Osteoblast (primary cell): ENCODE results near the gene SNX30. TPM values are rescaled to one million over a fixed set of nuclear protein-coding genes. Genes with fewer than 3 reads are reported as not detected.

Experiments used
- DNase-seq: peaks from one replicate; pipeline ENCODE4 v3.0.0; 2011; ENCODE audit warnings: low spot score, mixed read lengths; ENCODE audit not compliant: insufficient read length; ENCODE audit errors: missing footprints
- H2AFZ ChIP-seq: 2 replicates; pipeline ENCODE4 v1.6.0; 2011; ENCODE audit warnings: mild to moderate bottlenecking, low read length
- H3K27ac ChIP-seq: 2 replicates; pipeline ENCODE4 v1.5.1; 2011; ENCODE audit warnings: mild to moderate bottlenecking, low read depth, low read length, moderate library complexity
- H3K27me3 ChIP-seq: 2 replicates; pipeline ENCODE4 v1.6.0; 2012; ENCODE audit warnings: mild to moderate bottlenecking, control low read depth, inconsistent platforms, low read length, moderate library complexity; ENCODE audit not compliant: insufficient read depth
- H3K36me3 ChIP-seq: 2 replicates; pipeline ENCODE4 v1.5.1; 2011; ENCODE audit warnings: mild to moderate bottlenecking, low read length, control low read depth, moderate library complexity; ENCODE audit not compliant: insufficient read depth
- H3K4me1 ChIP-seq: 2 replicates; pipeline ENCODE4 v1.5.1; 2011; ENCODE audit warnings: mild to moderate bottlenecking, low read length, control low read depth, moderate library complexity; ENCODE audit not compliant: insufficient read depth
- H3K4me2 ChIP-seq: 2 replicates; pipeline ENCODE4 v1.6.0; 2011; ENCODE audit warnings: mild to moderate bottlenecking, low read length; ENCODE audit not compliant: insufficient read depth
- H3K4me3 ChIP-seq: fragments of 200-600 bp; sonication (generic); 3 replicates; pipeline ENCODE4 v1.5.1; 2012; ENCODE audit warnings: mild to moderate bottlenecking, low read length, inconsistent platforms; ENCODE audit not compliant: insufficient read depth
- H3K79me2 ChIP-seq: 2 replicates; pipeline ENCODE4 v1.6.0; 2012; ENCODE audit warnings: mild to moderate bottlenecking, low read length, control low read depth, inconsistent platforms; ENCODE audit not compliant: insufficient read depth
- H3K9me3 ChIP-seq: 2 replicates; pipeline ENCODE4 v1.5.1; 2011; ENCODE audit warnings: low read depth, low read length, control low read depth
- H4K20me1 ChIP-seq: 2 replicates; pipeline ENCODE4 v1.6.0; 2012; ENCODE audit warnings: mild to moderate bottlenecking, low read length, control low read depth; ENCODE audit not compliant: insufficient read depth
- CTCF ChIP-seq: IDR thresholded peaks from 2 replicates; pipeline ENCODE4 v1.5.1; 2011; ENCODE audit warnings: mild to moderate bottlenecking, low read depth, low read length, moderate library complexity; ENCODE audit errors: extremely low read depth
- total RNA-seq: library from RNA; depleted of rRNA; stranded (reverse); fragments of >200 nt; gene quantifications from 2 replicates; pipeline ENCODE4 v1.2.3, GENCODE V29; 2012

Gene SNX30
- total RNA-seq, 1 donor, result 38.7 TPM

DNA sequence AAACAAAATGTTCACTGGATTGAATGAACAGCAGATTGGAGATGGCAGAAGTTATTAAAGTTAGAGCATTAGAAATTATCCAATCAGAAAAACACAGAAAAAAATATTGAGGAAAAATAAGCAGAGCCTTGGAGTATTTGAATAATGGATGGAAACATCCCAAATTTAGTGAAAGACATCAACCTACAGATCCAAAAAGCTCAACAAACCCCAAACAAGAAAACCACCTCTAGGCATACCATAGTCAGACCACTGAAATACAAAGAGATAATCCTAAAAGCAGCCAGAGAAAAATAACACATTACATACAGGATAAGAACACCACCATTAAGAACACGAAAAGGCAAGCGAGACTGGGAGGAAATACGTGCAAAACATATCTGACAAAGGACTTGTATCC lies 37.9 kb upstream of the SNX30 start:
- Histone ChIP-seq H3K27me3 (no peaks in the 10 kb centered on the region), H3K27ac (no peak overlapping the region), H3K36me3 (peaks cover 7% of the 10 kb centered on the region), H3K4me2 (no peak overlapping the region), H3K4me3 (no peak overlapping the region), H4K20me1 (no peaks in the 10 kb centered on the region), H2AFZ (no peak overlapping the region), H3K4me1 (peaks cover 6% of the 10 kb centered on the region), H3K79me2 (peaks cover 73% of the 10 kb centered on the region), H3K9me3 (no peaks in the 10 kb centered on the region)
- TF ChIP-seq CTCF, result no peak
- DNase-seq, result no peak

DNA sequence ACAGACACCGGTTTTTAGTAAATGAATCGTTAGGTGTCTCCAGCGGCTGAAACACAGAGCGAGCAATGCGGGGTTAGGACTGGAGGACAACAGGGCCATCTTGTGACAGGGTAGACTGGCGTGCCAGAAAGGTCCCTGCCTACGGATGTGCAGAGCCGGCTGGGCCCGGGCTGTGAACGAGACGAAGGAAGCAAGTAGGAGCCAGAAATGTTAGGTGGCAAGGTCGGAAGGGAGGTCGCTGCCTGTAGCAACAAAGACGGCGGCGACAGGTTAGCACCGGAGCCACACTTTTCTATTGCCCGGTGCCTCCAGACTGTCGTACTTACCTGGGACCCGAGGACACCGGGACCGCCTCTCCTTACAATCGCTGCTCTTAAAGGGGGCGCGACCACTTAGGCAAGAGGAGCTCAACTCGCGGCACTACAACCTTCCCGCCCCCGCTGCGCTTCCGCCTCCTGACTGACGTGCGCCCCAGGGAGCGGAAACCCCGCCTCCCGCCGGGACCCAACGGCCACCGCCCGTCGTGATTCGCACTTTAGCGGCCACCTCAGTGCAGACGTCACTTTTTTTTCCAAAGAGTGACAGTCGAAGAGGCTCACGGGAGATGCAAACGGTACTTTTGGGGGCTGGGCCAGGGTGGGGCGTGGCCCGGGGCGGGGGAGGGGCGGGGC lies 32.8 kb upstream of the SNX30 start, which contains the start of gene INIP:
Gene INIP (minus strand): TSS at position 457 of the 671 bp plus-strand sequence. CDS start 1,632 bp downstream, outside the sequence.
- Histone ChIP-seq H3K4me2 (peak within 1 kb of the TSS; percentile 93), H3K27me3 (no peaks in the 10 kb centered on the region), H3K4me1 (peaks cover 6% of the 10 kb centered on the region), H3K4me3 (peak within 1 kb of the TSS; percentile 83), H3K27ac (peak within 1 kb of the TSS; percentile 74), H2AFZ (peak within 1 kb of the TSS; percentile 86), H4K20me1 (no peaks in the 10 kb centered on the region), H3K79me2 (peaks cover 37% of the 10 kb centered on the region), H3K9me3 (no peaks in the 10 kb centered on the region), H3K36me3 (no peaks in the 10 kb centered on the region)
- TF ChIP-seq CTCF, result no peak
- peak; percentile 97 for DNase-seq

GRCh38 chr9:112719241-112719691 lies 31.3 kb upstream of the SNX30 start:
- no peak overlapping the region for H3K4me2 ChIP-seq
- no peak overlapping the region for H3K27ac ChIP-seq

More at GRCh38 chr9:112719241-112719691, 31.3 kb upstream of the SNX30 start:
- no peak for TF ChIP-seq CTCF
- Histone ChIP-seq H3K27me3 (no peaks in the 10 kb centered on the region), H3K79me2 (peaks cover 24% of the 10 kb centered on the region), H4K20me1 (no peaks in the 10 kb centered on the region), H2AFZ (peak overlapping the region; percentile 4), H3K4me1 (peaks cover 6% of the 10 kb centered on the region), H3K36me3 (no peaks in the 10 kb centered on the region), H3K4me3 (no peak overlapping the region), H3K9me3 (no peaks in the 10 kb centered on the region)
- DNase-seq, result no peak
